Measurements from ENCODE around the gene MCHR2.

The MCHR2 gene

GRCh38 chr6:99951016-99951805 is 42.8 kb downstream of the MCHR2 start:
- no peak for TF ChIP-seq POLR2A (IDR thresholded peaks at IDR 0.05; ENCODE audit: low read depth, low read length)
- FAIRE-seq (no peak), DNase-seq (ENCODE audit: insufficient read length, low spot score) (no peak)

- DNase-seq (ENCODE audit: insufficient read length, low spot score) (no peak), FAIRE-seq (no peak)
- no peak for TF ChIP-seq POLR2A (IDR thresholded peaks at IDR 0.05; ENCODE audit: low read depth, low read length)
Observed at GRCh38 chr6:99946005-99946404, 48.0 kb downstream of the MCHR2 start.

- FAIRE-seq = no peak
- TF ChIP-seq POLR2A (IDR thresholded peaks at IDR 0.05; ENCODE audit: low read depth, low read length) = no peak
- DNase-seq (ENCODE audit: insufficient read length, low spot score) = no peak
Observed at GRCh38 chr6:99943846-99944245, 50.2 kb downstream of the MCHR2 start.

DNA sequence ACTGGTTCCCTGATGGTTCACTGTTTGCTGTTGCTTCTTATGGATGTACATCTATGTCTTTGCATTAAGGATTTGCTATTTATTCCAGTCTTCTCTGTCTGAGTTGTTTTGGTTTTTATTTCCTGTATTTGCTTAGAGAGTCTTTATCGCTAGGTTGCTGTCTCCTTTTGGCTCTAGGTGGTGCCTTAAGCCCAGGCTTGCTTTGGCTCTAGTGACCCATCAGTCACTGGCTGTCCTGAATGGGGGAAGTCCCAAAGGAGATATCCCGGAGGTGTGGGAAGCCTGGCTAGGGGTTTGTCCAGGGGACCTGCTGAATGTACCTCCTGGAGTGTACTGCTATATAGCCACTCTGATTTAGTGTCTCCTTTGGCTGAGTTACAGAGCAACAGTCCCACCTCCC is 53.4 kb downstream of the MCHR2 start:
- no peak for FAIRE-seq
- no peak for TF ChIP-seq POLR2A (IDR thresholded peaks at IDR 0.05; ENCODE audit: low read depth, low read length)
- no peak for DNase-seq (ENCODE audit: insufficient read length, low spot score)

DNA sequence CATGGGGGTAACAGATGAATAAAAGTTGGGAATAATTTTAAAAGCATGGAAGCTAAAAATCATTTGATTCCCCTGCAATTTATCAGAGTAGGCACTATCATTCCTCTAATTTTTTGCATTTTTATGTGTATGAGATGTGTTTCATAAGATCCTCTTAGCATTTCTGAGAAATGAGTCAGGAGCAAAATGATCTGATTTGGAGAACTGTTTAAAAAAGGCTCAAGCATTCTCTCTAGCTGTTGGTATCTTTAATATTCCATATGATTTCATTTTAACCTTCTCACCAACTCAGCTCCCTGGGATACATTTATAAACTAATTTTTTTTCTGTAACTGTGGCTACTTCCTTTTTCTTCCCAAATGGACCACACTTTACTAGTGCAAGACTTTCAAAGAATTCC is 60.9 kb downstream of the MCHR2 start:
- no peak for FAIRE-seq
- no peak for TF ChIP-seq POLR2A (IDR thresholded peaks at IDR 0.05; ENCODE audit: low read depth, low read length)
- DNase-seq (ENCODE audit: insufficient read length, low spot score) = no peak

GRCh38 chr6:99912657-99913056 is 81.4 kb downstream of the MCHR2 start:
- DNase-seq (ENCODE audit: insufficient read length, low spot score) (no peak), FAIRE-seq (no peak)
- no peak for TF ChIP-seq POLR2A (IDR thresholded peaks at IDR 0.05; ENCODE audit: low read depth, low read length)

- no peak for TF ChIP-seq POLR2A (IDR thresholded peaks at IDR 0.05; ENCODE audit: low read depth, low read length)
- DNase-seq (ENCODE audit: insufficient read length, low spot score) (peak; percentile 6), FAIRE-seq (no peak)
Observed at GRCh38 chr6:99905209-99906106, 88.6 kb downstream of the MCHR2 start.

DNA sequence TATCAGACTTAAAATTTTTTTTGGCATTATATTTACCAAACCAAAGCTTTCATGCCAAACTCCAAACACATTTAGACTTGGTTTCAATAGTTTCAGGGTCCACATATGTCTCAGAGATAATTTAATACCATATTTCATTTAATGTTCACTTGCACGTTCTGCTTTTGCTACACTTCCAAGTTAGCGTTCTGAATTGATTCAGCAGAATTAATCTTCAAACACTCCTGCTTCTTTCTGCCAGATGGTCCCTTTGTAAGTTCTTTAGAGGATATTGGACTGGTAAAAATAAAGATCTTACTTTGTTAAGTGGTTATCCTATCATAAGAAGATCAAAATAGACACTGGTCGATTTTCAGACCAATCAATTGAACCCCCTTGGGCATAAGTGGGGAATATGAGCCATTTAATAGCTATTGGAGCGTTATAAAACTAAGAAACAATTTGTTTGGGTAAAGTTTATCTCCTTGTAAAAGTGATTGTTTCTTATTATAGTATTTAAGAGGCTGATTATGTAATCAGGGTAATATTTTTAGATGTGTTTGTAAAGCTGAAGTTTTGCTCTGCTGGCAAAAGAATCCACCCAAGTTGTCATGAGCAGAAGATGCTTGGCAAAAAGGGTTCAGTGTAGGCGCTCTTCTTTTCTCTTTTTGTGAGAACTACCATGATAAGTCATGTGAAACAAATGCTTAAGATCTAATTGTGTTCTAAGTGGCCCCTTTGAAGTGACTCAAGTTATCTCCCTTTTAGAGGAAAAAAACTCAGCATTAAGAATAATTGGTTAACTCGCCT is 92.2 kb downstream of the MCHR2 start:
- no peak for TF ChIP-seq POLR2A (IDR thresholded peaks at IDR 0.05; ENCODE audit: low read depth, low read length)
- DNase-seq (ENCODE audit: insufficient read length, low spot score) (no peak), FAIRE-seq (no peak)

GRCh38 chr6:99894815-99895214 is 99.2 kb downstream of the MCHR2 start:
- FAIRE-seq (no peak), DNase-seq (ENCODE audit: insufficient read length, low spot score) (no peak)
- TF ChIP-seq POLR2A (IDR thresholded peaks at IDR 0.05; ENCODE audit: low read depth, low read length) = no peak

GRCh38 chr6:99887066-99887465 is 107.0 kb downstream of the MCHR2 start:
- FAIRE-seq (no peak), DNase-seq (ENCODE audit: insufficient read length, low spot score) (no peak)
- no peak for TF ChIP-seq POLR2A (IDR thresholded peaks at IDR 0.05; ENCODE audit: low read depth, low read length)

DNA sequence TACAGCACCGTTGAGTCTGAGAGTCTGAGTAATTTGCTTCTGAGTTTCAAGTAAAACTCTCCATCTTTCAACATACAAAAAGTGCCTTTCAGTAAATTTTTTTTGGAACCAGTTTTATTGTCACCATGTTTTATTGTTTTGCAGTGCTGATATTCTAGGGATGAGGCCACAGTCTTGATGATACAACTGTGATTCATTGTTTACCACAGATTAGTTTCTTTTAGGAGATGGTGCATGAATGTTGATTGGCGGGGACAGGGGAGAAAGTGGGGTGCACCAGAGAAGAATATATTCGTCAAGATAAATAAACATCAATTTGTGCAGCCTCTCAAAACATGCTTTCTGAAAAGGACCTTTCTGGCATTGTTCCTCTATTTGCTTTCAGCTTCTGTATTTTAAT is 109.0 kb downstream of the MCHR2 start:
- FAIRE-seq (no peak), DNase-seq (ENCODE audit: insufficient read length, low spot score) (no peak)
- no peak for TF ChIP-seq POLR2A (IDR thresholded peaks at IDR 0.05; ENCODE audit: low read depth, low read length)

- no peak for FAIRE-seq
- DNase-seq (ENCODE audit: insufficient read length, low spot score) = no peak
- TF ChIP-seq POLR2A (IDR thresholded peaks at IDR 0.05; ENCODE audit: low read depth, low read length) = no peak
Observed at GRCh38 chr6:99882128-99882702, 111.8 kb downstream of the MCHR2 start.

GRCh38 chr6:99879431-99879830 is 114.6 kb downstream of the MCHR2 start:
- FAIRE-seq = no peak
- no peak for TF ChIP-seq POLR2A (IDR thresholded peaks at IDR 0.05; ENCODE audit: low read depth, low read length)

DNA sequence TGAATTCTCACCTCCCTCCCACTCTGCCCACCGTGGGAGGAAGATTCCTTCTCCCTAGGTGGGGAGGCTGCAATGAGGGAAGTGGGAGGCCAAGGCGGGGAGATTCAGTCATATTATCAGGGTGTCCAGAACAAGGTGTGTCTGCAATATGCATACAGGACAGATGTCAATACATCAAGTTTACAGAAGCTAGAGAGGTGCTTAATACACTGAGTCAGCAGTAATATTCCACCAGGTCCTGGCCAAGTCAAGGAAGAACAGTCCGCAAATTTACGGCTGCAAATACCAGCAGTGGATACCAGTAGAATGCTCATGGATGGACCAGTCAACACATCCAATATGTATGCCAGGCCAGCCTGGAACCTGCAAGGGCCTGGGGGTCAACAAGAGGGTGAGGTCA is 119.0 kb downstream of the MCHR2 start:
- TF ChIP-seq POLR2A (IDR thresholded peaks at IDR 0.05; ENCODE audit: low read depth, low read length) = no peak
- FAIRE-seq (no peak), DNase-seq (ENCODE audit: insufficient read length, low spot score) (no peak)

More at GRCh38 chr6:99879431-99879830, 114.6 kb downstream of the MCHR2 start:
- DNase-seq (ENCODE audit: insufficient read length, low spot score) = no peak
